Measurements from ENCODE around the gene OLFM1.

Gene OLFM1

DNA sequence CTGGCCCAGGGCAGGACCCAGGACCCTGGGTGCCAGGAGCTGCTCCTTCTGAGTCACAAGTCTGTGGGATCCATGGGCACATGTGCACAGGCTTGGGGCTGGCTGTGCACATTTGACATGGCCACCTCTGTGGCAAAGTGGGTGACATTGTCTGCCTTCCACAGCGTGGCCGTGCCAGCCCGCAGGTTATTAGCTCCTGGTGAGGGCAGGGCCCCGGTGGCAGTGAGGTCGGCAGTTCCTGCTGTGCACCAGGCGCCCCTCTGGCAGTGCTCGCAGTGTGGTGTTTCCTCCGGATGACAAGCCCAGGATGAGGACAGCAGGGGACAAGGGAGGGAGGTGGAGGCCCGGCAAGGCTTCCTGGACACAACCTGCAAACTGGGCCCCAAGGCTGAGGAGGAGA, 60.5 kb downstream of the OLFM1 start:
- TF ChIP-seq, protein P1, sequence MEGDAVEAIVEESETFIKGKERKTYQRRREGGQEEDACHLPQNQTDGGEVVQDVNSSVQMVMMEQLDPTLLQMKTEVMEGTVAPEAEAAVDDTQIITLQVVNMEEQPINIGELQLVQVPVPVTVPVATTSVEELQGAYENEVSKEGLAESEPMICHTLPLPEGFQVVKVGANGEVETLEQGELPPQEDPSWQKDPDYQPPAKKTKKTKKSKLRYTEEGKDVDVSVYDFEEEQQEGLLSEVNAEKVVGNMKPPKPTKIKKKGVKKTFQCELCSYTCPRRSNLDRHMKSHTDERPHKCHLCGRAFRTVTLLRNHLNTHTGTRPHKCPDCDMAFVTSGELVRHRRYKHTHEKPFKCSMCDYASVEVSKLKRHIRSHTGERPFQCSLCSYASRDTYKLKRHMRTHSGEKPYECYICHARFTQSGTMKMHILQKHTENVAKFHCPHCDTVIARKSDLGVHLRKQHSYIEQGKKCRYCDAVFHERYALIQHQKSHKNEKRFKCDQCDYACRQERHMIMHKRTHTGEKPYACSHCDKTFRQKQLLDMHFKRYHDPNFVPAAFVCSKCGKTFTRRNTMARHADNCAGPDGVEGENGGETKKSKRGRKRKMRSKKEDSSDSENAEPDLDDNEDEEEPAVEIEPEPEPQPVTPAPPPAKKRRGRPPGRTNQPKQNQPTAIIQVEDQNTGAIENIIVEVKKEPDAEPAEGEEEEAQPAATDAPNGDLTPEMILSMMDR (IDR thresholded peaks at IDR 0.05): no peak

DNA sequence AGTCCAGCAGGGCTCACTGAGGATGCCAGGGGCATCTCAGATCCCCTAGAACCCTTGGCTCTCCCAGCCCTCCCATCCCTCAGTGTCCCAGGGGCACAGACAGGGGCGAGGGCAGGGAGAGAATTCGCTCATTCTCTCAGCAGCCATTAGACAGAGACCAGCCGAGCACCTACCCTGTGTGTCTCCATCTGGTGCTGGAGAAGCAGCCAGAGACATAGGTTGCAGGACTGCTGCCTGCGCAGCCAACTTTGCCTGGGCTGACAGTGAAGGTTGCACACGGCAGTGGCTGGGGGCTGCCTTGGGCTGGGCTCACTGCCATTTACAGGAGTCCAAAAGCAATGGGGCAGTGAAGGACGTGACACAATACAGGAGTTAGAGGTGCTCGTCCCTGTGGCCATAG, 60.9 kb downstream of the OLFM1 start:
- TF ChIP-seq, protein P1 (IDR thresholded peaks at IDR 0.05): no peak

DNA sequence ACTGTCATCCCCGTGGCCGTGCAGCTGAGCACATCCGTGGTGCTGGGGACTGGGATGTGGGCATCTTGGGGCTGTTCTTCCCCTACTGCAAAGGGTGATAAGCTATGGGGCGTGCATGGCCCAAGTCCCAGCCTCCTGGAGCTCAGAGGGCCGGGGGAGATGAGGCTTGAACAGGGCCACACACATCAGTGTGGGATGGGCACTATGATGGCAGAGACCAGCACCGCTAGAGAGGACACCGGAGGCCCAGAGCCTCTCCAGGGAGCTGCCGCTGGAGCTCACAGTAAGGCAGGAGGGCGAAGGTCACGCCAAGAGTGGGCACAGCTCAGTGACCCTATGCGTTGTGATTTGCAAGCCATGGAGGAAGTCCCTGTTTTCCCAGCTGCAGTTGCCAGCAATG, 63.5 kb downstream of the OLFM1 start:
- TF ChIP-seq, protein P1 (IDR thresholded peaks at IDR 0.05): no peak

DNA sequence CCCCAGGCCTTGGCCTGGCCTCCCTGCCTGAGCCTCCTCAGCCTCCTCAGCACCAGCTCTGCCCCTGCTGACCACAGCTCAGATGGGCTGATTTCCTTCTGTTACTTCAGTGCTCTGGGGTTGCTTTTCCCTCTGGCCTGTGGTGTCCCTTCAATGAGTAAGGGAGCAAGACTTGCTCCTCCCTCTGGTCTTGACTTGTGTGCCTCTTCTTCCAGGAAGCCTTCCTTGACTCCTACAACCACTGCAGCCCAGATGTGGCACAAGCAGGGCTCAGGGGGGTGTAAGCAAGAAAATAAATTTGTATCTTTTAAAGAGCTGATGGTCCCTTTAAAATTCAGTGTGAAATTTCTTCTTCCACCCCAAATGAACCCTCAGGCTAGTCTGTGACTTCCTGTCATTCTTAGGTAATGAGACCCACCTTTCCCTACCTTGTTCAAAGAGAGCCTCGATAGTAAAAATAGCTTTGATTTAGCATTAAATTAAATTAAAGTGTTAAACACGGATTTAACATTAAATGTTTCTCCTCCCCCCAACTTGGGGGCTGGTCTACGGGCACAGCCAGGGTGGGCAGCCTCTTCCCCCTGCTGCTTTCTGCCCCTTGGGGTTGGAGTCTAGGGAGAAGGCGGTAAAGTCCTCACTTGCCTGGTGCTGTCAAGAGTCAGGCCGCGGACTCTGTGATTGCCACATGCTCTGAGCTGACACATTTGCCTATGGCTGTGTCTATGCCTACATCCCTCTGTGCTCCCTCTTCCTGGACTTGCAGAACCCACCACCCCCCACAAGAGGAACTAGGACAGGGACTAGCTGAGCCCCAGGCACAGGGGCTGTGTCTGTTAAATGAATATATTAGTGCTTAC, 64.5 kb downstream of the OLFM1 start:
- TF ChIP-seq, protein P1 (IDR thresholded peaks at IDR 0.05): no peak

DNA sequence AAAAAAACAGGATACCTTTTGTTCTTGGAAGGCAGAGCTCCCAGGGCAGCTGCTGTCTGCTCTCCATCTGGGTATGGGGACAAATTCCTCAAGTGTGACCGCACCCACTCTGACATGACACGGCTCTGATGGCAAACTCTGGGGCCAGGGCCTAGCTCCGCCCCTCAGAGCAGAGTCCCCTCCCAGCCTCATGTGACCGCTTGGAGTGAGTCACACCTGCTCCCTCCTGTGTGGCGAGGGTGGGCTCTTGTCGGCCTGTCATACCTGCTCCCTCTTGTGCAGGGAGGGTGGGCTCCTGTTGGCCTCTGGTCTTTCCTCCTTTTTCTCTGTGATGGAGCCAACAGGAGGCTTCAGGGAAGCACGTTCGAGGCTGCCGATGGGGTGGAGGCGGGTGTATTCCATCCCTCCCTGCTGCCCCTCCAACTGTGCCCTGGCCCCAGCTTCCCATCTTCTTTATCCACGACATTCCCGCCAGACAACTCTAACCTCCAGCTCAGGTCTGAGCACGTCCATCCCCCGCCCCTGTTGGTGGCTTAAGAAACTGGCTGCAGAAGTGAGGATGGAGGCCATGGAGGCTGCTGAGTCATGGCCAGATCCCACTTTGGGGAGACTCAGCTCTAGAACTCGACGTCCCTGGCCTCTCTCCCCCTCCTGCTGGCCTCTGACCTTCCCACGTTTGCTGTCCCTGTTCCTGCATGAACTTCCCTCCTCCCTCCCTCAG, 65.3 kb downstream of the OLFM1 start:
- TF ChIP-seq, protein P1 (IDR thresholded peaks at IDR 0.05): no peak

DNA sequence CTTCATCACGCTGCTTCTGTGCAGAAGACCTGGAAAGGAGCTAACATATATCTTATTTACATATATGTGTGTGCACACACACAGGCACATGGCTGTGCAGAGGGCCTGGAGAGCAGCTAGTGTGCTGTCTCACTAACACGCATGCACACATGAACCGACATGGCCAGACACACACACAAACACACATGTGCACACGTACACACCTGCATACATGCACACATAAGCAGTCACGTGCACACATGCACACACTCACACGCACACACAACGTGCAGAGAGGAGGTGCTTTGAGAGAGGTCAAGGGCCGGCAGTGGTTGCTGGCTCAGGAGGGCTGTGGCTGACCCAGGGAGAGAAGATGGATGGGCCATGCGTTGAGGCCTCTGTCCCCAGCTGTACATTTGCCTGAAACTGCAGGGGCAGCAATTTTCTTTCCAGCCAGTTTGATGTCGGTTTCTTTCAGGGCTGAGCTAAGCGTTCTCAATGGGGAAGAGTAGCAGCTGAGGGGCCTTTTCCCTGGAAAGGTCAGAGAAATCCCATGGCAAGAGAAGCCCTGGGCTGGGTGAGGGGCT, 66.7 kb downstream of the OLFM1 start:
- TF ChIP-seq, protein P1 (IDR thresholded peaks at IDR 0.05): no peak

DNA sequence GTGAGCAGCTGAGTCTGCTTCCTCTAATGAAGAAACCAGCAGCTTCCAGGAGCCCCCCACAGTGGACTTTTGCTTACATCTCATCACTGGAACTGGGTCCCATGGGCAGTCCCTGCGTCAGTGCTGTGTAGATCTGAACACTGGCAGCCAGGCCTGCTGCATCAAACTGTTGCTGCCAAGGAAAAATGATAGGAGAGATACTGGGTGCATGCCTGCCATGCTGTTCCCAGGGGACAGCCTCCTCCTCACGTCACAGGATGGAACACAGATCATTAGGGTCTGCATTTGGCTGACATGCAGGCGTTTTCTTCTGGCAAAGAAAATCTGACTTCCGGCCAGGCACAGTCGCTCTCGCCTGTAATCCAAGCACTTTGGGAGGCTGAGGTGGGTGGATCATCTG, 67.9 kb downstream of the OLFM1 start:
- TF ChIP-seq, protein P1 (IDR thresholded peaks at IDR 0.05): no peak

Measured in LNCAP (cell line).